ENCODE data around the gene ALOX5.

The ALOX5 gene

DNA sequence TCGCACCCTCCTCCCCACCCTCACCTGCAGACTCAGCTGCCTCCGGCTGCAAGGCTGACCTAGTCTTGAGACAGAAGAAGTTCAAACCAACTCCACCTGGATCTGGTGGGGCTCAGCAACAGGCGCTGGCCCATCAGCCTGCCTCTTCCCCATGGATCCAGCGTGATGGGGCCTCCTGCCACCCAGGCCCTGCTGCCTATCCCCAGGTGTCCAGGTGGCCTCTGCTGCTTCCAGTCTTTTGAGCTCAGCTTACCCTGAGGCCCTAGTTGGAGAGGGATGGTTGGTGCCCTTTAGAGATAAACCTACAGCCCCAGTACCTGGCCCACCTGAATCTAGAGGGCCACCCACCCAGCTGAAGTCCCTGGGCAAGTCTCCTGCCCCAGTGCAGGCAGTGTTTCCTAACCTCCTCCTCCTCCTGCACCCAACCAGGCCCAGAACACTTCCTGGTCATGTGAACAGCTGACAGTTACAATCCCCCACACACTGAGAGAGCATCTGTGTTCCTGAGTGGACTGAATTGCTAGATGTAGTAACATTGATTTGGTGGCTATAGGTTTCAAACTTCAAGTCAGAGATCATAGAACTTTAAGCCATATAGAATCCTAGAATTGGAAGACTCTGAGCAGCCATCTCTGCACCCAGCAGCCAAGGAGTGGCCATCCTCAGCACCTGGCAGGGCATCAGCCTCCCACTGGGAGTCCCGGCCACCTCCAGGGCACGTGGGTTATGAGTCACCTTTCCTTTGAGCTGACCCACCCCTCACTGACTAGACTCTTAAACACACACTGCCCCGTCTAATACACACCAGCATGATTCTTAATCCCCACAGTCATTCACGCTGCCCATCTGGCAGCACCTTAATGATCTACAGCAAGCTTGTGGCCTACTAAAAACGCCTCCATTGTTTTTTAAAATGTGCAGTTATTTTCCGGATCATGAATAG lies 51.9 kb downstream of the ALOX5 start:
- DNase-seq, result no peak

DNA sequence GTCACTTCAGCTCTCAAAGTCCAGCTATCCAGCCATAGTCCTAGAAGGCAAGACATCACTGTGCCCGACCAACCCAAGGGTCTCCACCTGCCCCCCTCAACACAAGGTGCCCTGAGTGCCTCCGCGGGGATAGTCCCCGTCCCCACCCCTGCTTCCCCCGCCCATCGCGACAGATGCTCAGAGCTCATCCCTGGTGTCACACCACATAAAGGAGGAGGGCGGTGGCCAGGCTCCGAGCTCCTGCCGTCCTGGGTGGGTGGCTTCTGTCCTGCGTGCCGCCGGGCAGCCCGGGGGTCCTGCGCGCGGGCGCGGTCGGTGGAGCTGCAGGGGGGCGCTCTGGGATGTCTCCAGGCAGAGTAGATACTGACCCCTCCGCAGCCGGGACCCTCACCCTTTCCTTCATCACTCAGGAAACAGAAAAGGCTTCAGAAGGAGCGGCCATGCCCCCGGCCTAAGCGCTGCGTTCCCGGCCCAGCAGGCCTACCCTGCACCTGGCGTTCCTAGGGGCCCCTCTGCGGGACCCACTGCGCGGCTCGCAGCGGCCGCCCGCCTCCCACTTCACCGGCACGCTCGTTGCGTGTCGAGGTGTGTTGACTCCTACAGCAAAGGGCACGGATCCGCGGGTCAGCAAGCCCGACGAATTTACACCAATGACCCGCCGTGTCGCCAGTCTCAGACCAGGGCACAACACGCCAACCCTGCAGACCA lies 53.4 kb downstream of the ALOX5 start:
- DNase-seq, result no peak

DNA sequence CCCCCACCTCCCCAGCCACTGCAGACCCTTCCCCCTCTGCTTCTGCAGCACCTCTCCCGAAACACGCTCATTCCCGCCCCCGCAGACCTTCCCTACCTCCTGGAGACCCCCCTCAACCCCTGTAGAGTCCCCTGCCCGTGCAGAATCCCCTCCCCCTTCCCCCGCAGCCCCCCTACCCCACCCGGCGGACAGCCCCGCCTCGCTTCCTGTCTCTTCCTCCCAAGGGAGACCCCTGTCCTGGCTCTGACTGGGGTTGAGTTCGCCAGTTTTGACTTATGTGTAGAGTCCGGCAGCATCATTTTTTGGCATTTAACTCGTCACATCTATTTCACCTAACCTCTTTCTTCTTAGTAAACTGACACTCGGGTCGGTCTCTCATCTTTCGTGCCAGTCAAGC lies 54.0 kb downstream of the ALOX5 start:
- DNase-seq, result no peak

DNA sequence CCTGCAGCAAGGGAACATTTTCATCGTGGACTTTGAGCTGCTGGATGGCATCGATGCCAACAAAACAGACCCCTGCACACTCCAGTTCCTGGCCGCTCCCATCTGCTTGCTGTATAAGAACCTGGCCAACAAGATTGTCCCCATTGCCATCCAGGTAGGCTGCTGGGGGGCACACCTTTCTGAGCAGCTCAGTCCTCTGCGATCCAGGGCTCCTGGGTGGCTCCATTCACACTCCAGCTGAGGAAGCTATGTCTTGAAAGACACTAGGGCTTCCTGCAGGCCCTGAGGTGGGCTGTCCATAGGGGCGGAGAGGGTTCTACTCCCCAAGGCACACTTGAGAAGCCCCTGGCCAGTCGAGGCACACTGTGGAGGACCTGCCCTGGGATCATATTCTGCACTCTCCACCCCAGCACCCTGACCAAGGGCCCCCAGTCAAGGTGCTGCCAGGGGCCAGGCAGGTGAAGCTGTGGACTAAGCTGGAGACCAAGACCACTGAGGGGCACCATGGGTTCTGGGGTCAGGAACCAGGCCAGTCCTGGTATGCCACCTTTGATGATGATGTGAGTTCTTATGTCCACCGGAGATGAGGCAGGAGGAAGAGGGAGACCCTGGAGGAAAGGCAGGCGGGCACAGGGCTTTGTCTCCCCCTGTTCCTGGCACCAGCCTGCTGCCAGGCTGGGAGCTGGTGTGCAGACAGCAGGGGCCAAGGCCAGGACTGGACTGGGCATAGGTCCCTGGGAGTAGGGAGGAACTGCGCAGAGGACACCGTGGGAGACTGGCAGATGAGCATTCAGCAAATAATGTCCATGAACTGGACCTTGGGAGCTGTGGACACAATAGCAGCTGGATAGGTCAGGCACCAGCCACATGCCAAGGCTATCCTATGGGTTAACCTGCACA lies 54.8 kb downstream of the ALOX5 start:
- DNase-seq, result no peak

DNA sequence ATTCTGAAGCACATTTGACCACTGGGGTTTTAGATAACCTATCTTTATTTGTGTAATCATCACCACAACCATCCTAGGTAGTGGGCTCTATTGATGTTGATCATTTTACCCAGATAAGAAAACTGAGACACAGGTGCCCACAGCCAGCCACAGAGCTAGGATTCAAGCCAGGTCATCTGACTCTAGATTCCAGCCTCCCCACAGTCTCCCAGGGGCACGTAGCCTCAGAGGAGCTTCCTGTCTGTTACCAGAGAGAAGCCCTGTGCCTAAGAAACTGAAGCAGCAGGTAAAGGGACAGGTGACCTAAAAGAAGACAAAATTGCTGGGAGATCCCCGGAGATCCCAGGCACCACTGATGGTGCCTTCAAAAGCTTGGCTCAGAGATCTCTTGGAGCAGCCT lies 55.8 kb downstream of the ALOX5 start:
- DNase-seq, result no peak

DNA sequence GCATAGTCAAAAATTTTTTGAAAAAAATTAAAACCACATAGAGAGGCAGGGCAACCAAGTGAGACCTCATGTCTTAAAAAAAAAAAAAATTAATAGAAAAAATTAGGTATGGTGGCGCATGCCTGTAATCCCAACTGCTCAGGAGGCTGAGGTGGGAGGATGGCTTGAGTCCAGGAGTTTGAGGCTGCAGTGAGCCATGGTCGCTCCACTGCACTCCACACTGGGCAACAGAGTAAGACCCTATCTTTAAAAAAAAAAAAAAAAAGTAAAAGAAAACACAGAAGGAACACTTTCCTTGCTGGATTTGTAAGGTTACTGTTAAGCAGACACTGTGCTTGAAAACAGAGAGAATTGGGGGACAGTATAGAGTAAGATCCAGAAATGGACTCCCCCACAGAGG lies 58.1 kb downstream of the ALOX5 start:
- no peak for DNase-seq

DNA sequence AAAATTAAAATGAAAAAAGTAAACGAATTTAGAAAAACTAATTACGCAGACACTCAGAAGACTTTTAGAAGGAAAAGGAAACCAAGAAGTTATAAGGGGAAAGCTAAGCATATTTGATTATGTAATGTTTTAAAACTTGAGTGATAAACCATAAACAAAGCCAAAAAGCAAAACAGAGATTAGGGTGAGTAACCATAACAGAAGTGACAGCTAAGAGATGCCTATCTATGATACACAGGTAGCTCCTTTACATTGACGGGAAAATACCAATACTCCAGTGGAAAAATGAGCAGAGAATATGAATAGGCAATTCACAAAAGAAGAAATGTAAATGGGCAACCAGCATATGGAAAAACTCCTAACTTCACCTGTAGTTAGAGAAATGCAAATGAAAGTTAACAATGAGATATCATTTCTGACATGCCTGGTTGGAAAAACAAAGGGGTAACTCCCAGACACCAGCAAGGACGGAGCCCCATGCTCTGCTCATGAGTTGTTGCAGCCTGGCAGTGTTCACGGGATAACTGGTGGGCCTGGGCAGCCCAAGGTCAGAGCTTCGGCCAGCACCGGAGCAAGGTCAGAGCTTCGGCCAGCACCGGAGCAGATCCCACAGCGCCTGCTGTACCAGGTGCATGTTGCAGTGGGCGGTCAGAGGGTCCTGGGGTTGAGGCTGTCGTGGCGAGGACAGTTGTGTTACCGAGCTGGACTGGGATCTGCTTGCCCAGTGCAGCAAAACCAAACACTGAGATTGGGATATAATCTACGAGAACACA lies 58.9 kb downstream of the ALOX5 start:
- no peak for DNase-seq

DNA sequence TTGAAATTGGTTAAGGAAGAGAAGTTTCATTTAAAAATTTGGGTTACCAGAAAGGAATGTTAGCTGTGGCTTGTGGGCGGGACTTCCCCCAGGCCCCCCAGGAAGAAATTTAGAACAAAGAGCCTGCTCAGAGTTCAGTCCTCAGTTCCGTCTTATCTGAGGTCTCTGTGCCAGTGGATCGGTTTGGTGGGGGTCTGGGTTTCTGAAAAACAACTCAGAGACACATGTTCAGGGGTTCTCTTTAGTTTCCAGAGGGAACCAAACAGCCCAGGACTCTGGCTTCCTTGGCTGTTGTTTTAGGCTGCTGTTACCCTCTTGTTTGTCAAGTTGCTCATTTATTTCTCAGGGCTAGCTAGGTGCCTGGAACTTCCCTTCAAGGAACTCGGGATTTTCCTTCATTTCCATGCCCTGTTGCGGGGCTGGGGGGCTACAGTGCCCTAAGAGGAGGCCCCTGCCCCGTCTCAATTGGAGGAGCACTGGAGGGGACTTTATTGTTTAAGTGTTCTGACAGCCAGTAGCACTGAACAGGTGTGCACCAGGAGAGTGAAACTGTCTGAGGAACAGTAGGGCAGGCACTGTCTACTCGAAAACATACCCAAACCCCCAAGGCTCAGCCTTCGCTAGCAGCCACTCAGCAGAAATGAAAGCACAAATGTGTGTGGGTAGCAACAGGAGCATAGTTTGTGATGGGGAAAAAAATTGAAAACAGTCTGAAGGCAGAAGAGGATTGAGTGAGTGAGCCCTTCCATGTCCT lies 59.9 kb downstream of the ALOX5 start:
- no peak for DNase-seq

DNA sequence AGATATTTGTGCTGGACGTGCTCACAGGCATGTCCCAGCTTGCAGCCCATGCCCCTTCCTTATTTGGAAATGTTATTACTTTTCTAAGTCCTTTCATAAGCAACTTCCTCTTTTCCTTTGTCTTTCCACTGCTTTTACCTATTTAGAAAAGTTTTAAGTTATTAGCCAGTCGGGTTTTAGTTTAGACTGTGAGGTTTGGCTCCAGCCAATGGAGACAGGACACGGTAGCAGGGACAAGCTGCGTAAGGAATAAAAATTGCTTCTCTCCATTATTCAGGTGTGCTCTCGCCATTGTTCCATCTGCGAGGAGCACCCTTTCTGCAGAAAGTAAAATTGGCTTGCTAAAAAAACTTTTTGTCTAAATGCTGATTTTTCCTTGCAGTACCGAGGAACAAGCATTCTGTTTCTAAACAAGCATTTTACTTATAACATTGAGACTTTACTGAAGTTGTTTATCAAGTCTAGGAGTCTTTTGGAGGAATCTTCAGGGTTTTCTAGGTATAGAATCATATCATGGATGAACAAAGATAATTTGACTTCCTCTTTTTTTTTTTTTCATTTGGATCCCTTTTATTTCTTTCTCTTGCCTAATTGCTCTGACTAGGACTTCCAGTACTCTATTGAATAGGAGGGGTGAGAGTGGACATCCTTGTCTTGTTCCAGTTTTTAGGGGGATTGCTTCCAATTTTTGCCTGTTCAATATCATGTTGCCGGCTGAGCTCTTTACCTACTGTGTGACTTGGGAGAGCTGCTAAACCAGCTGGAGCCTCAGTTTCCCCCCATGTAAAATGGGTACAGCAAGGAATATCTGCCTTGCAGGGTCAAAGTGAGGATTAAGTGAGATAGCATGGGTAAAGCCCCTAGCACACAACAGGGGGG lies 63.8 kb downstream of the ALOX5 start:
- peak; percentile 84 for DNase-seq

DNA sequence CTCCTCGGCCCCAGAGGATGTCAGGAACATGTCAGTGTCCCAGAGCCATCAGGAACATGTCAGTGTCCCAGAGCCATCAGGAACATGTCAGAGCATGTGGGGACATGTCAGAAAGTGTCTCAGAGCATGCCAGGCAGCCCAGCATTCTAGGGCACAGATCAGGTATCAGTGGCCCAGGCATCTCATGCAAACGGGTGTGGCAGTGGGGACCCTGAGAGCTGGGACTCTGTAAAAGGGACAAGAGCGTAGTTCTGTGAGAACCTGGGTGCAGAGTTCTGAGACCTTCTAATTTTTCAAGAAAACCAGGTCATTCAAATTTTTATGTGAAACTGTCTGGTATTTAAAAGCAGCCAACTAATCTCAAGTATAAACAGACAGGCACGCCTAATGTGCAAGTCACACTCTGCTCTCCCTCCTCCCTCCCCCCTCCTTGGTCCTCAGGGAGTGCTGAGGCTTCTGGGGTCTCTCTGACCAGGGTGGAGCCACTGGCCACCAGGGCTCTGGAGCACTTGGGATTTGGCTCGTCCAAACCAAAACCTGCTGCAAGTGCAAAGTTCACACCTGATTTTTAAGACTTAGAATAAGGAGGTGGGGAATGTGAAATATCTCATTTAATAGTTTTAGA lies 64.6 kb downstream of the ALOX5 start:
- no peak for DNase-seq

DNA sequence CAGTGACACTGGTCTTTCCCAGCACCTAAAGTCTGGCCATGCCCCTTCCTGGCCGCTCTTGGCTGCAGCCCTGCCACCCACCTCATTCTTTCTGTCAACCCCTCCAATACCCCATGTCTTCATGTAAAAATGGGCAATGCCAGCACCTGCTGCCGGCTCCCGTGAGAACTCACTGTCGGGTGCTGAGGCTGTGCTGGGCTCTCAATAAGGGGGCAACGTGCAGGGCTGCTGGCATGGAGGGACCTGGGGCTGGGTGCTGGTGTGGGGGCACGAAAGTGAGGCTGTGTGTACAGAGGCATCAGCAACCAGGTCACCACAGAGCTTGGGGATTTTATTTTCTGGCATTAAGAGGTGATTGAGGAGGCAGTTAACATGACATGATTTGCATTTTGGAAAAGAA lies 65.3 kb downstream of the ALOX5 start:
- DNase-seq, result no peak

DNA sequence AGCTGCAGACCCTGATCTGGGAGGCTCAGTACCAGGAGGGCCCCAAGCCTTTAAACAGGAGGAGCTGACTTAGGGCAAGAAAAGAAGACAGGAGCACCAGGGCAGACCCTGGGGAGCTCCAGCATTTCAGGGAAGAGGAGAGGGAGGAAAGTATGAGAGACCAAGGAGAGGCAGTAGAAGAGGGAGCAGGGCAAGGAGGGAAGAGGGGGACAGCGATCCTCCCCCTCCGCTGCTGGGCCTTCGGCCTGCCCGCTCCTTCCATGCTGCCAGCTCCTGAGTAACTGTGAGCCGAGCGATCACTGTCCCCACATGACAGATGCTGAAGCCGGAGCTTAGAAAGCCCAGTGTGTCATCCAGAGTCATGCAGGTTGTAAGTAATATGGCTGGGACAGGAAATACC lies 65.9 kb downstream of the ALOX5 start:
- DNase-seq, result no peak

DNA sequence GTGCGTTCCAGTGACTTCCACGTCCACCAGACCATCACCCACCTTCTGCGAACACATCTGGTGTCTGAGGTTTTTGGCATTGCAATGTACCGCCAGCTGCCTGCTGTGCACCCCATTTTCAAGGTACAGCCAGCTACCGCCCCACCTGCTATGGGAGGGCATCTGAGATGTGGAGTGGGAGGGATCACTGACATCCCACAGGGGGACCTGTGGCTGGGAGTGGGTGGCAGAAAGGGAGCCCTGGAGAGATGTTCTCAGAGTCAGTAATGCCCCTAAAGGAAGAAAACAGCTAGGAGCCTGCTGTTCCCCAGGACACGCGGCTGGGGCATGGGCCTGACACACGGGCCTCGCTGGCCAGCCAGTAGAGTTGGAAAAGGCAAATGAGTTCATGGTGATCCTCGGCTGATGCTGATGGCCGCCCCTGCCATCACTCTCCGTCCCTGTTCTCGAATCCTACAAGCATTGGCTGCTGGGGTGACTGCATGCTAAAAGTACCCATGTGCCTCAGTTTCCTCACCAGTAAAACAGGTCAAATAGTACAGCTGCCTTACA lies 66.6 kb downstream of the ALOX5 start:
- DNase-seq, result no peak

DNA sequence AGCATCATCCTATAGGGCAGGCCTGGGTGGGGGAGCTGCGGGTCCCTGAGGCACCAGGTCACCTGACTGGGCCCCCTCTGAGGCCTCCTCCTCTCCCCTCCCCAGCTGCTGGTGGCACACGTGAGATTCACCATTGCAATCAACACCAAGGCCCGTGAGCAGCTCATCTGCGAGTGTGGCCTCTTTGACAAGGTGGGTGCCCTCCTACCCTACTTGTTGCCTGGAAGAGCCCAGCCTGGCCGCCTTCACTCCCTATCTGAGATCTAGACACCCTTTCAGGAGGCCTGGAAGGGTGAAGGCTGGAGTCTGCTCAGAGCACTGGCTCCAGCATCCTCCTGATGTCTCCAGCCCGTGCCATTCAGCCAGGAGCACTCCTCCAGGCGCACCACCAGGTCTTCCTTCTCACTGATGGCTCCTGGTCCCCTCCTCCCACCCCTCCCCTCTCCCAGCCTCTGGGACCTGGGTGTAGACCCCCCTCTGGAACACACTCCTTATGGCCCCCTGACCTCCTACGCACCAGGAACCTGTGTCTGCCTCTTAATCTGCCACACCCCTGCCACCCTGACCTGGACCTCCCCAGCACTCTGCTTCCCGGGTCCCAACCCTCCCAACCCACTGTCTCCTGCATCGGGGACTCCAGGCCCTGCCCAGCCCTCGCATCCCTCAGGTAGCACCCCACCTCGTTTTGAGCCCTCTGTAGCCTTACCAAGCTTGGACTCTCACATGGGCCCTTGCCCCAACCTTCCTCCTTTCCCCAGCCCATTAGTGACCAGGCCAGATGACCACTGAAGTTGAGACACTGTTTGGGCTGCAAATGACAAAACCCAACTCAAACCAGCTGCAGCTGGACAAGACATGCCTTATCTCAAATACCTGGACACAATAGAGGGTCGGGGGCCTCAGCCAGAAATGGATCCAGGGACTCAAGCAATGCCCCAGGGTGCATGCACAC lies 67.5 kb downstream of the ALOX5 start:
- DNase-seq, result no peak

DNA sequence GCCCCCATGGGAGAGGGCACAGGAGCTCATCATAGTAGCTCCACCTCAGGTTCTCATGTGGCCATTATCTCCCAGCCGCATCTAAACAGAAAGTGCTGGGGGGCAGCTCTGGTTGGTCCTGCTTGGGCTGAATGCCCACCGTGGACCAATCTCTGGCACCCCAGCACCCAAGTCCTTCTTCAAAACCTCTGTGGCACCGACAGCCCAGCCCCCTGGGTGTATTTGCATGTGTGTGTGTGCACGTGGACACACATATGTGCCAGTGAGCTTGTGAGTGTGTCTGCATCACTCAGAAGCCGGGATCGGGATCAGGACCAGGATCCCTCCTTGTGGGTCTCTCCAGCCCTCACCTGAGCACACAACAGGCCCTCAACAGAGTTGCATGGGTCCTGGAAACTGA lies 68.2 kb downstream of the ALOX5 start:
- DNase-seq, result no peak

DNA sequence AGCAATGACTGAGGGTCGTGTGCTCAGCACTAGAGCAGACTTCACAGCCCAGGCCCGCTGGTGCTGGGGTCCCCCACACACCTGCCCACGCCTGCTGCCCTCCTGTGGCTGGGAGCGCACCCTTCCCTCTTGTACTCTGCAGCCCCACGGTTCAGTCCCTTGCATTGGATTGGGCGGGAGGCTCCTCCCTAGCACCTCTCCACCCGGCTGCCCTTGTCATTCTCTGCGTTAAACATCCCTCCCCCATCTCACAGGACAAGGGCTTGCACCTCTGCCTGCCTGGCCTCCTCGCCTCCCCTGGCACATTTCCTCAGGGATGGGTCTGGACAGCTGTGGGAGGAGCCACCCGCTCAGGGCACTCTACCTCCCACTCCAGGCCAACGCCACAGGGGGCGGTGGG lies 68.6 kb downstream of the ALOX5 start:
- no peak for DNase-seq

DNA sequence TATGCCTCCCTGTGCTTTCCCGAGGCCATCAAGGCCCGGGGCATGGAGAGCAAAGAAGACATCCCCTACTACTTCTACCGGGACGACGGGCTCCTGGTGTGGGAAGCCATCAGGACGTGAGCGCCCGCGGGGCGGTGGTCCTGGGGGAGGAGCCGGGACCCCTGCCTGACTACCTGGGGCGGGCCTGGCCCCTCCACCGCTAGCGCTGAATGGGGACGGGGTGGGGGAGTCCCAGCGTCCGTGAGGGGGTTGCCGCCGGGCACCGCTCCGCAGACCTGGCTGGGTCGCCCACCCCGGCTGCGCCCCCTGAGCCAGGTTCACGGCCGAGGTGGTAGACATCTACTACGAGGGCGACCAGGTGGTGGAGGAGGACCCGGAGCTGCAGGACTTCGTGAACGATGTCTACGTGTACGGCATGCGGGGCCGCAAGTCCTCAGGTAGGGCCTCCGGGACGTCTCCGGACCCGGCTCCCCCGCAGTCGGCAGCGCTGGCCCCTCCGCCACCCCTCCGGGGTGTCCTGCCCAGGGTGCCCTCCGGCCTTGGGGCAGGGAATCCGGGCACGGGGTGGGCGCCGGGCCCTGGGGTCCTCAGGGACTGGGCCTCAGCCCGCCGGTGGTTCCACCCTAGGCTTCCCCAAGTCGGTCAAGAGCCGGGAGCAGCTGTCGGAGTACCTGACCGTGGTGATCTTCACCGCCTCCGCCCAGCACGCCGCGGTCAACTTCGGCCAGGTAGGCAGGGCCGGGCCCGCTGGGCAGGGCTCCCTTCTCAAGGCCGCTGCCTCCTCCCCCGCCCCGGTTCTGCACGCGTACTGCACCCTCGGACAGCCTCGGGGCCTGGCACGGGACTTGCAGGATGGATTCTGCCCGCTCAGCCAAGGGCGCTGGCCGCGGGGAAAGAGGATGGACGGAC lies 69.3 kb downstream of the ALOX5 start:
- no peak for DNase-seq

DNA sequence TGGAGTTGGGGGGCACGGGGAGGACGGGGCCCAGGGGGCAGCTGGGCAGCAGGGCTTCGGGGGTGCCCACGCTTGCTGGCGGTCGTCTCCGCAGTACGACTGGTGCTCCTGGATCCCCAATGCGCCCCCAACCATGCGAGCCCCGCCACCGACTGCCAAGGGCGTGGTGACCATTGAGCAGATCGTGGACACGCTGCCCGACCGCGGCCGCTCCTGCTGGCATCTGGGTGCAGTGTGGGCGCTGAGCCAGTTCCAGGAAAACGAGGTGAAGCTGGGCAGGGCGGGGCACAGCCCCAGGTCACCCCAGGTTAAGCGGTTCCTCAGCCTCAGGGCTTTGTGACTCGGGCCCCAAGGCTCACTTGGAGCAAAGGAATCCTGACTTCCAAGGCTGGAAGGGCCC lies 70.0 kb downstream of the ALOX5 start:
- no peak for DNase-seq

All from OCI-M1 (cell line).